K562 (cell line): Measurements from ENCODE around the gene PSD4. TPM values are rescaled to one million over a fixed set of nuclear protein-coding genes. Genes with fewer than 3 reads are reported as not detected.
"Not testable (repeated sequence)": the region's sequence is repeated elsewhere in the genome, so short reads cannot be mapped to it uniquely, and the experiment has no call there.

Source experiments
- CTBP1 ChIP-seq: fragments of 450-650 bp; IDR thresholded peaks from 2 replicates; pipeline ENCODE4 v1.6.1; 2016; ENCODE audit warnings: borderline replicate concordance
- KDM5B ChIP-seq: fragments of 200-600 bp; sonication (generic); IDR thresholded peaks from 2 replicates; pipeline ENCODE4 v1.6.1; 2012; ENCODE audit warnings: low read depth, mild to moderate bottlenecking, moderate library complexity, low read length, control low read depth, inconsistent platforms; ENCODE audit not compliant: insufficient replicate concordance
- LCOR ChIP-seq: sonication (generic); formaldehyde crosslinking; IDR thresholded peaks from 2 replicates; pipeline ENCODE4 v1.8.0; 2022; ENCODE audit warnings: mild to moderate bottlenecking, missing genetic modification reagents
- MAZ ChIP-seq, 2 experiments: fragments of 450-650 bp in 1 of 2; sonication (generic) in 1 of 2; formaldehyde crosslinking; IDR thresholded peaks in 1 of 2; conservative IDR thresholded peaks in 1 of 2; 2 replicates each; pipeline versions ENCODE4 v1.4.0 to v1.5.0; 2020; ENCODE audit warnings: mild to moderate bottlenecking in 1 of 2, missing genetic modification reagents in 1 of 2
- NCOA1 ChIP-seq: fragments of 450-650 bp; IDR thresholded peaks from 2 replicates; pipeline ENCODE4 v1.6.1; 2016; ENCODE audit warnings: low read depth
- OTX1 ChIP-seq: fragments of 450-650 bp; formaldehyde crosslinking; IDR thresholded peaks from 2 replicates; pipeline ENCODE4 v1.4.0; 2022; ENCODE audit warnings: mild to moderate bottlenecking
- PHF8 ChIP-seq: fragments of 200-600 bp; sonication (generic); IDR thresholded peaks from 2 replicates; pipeline ENCODE4 v1.6.1; 2012; ENCODE audit warnings: mixed run types, mild to moderate bottlenecking, inconsistent platforms, low read length, moderate library complexity, borderline replicate concordance
- SP1 ChIP-seq: sonication (generic); formaldehyde crosslinking; IDR thresholded peaks from 2 replicates; pipeline ENCODE4 v1.8.1; 2022; ENCODE audit warnings: mild to moderate bottlenecking, missing genetic modification reagents
- SUPT5H ChIP-seq: fragments of 450-650 bp; IDR thresholded peaks from 2 replicates; pipeline ENCODE4 v1.6.1; 2016
- polyA plus RNA-seq, 8 experiments: library from polyadenylated mRNA; depleted of rRNA in 4 of 8; stranded (reverse) in 5 of 8; unstranded in 3 of 8; fragments of >200 nt; fragmentation: Nextera tagmentation in 2 of 8; fragmentation: Illumina TruSeq in 1 of 8; extraction: Ambion mirVana in 2 of 8; extraction: Trizol in 1 of 8; gene quantifications; 2 replicates each; pipeline versions ENCODE4 v1.2.1 to v1.2.3, GENCODE V29; 2011 to 2014; ENCODE audit warnings: inconsistent platforms in 1 of 8, missing spikeins in 1 of 8
- total RNA-seq, 7 experiments: library from RNA; depleted of rRNA in 6 of 7; stranded (reverse); fragments of >200 nt in 6 of 7; fragmentation: Illumina TruSeq in 2 of 7; extraction: Trizol in 2 of 7; gene quantifications; 2 replicates each; pipeline versions ENCODE4 v1.2.1 to v1.2.3, GENCODE V29; 2011 to 2021; ENCODE audit warnings: low replicate concordance in 1 of 7
- TF ChIP-seq, protein P1 (sequence below), 2 experiments: fragments of 450-650 bp in 1 of 2; sonication (generic) in 1 of 2; formaldehyde crosslinking in 1 of 2; IDR thresholded peaks; 2 replicates each; pipeline versions ENCODE4 v1.7.1 to v1.9.0; 2016 to 2022; ENCODE audit warnings: inconsistent platforms in 1 of 2, mild to moderate bottlenecking in 1 of 2, missing genetic modification reagents in 1 of 2
- TF ChIP-seq, protein P2 (sequence below): sonication (generic); formaldehyde crosslinking; IDR thresholded peaks from 2 replicates; pipeline ENCODE4 v1.8.0; 2023; ENCODE audit warnings: mild to moderate bottlenecking, missing genetic modification reagents
- TF ChIP-seq, protein P3 (sequence below): fragments of 250-450 bp; sonication (Bioruptor Pico); IDR thresholded peaks from 2 replicates; pipeline ENCODE4 v1.9.0; 2021; ENCODE audit warnings: mild to moderate bottlenecking, inconsistent platforms

Gene PSD4
- total and polyA plus RNA-seq, 9 of the 15 experiments (the other 6 are each of a cell fraction or from before 2014, with no cell fraction given): 0.46 to 54.0 (median 20.8) TPM

DNA sequence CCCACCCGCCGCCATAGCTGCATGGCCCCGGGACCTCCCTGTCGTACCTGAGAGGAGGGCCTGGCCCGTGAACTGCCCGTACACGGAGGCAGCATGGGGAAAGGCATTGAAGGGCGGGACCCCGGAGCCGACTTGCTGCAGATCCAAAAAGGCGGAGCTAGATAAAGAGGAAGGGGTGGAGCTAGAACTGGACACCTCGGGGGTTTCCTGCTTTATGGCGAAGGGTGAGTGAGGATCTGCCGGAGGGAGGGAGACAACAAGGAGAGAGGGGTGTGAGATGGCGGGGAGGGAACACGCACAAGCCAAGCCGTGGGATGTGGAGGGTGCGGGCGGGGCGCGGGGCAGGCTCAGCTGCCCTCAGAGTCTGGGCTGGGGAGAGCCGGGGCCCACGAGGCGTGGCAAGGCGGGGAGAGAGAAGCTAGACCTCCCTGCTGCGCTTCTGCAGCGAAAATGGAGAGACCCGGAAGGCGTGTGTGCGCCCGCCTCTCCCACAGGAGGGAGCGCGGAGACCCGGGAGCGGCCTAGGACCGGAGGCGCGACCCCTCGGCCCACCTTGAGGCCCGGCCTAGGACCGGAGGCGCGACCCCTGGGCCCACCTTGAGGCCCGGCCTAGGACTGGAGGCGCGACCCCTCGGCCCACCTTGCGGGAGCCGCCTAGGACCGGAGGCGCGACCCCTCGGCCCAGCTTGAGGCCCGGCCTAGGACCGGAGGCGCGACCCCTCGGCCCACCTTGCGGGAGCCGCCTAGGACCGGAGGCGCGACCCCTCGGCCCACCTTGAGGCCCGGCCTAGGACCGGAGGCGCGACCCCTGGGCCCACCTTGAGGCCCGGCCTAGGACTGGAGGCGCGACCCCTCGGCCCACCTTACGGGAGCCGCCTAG, 61.8 kb downstream of the PSD4 start (continued):
- TF ChIP-seq, protein P1, sequence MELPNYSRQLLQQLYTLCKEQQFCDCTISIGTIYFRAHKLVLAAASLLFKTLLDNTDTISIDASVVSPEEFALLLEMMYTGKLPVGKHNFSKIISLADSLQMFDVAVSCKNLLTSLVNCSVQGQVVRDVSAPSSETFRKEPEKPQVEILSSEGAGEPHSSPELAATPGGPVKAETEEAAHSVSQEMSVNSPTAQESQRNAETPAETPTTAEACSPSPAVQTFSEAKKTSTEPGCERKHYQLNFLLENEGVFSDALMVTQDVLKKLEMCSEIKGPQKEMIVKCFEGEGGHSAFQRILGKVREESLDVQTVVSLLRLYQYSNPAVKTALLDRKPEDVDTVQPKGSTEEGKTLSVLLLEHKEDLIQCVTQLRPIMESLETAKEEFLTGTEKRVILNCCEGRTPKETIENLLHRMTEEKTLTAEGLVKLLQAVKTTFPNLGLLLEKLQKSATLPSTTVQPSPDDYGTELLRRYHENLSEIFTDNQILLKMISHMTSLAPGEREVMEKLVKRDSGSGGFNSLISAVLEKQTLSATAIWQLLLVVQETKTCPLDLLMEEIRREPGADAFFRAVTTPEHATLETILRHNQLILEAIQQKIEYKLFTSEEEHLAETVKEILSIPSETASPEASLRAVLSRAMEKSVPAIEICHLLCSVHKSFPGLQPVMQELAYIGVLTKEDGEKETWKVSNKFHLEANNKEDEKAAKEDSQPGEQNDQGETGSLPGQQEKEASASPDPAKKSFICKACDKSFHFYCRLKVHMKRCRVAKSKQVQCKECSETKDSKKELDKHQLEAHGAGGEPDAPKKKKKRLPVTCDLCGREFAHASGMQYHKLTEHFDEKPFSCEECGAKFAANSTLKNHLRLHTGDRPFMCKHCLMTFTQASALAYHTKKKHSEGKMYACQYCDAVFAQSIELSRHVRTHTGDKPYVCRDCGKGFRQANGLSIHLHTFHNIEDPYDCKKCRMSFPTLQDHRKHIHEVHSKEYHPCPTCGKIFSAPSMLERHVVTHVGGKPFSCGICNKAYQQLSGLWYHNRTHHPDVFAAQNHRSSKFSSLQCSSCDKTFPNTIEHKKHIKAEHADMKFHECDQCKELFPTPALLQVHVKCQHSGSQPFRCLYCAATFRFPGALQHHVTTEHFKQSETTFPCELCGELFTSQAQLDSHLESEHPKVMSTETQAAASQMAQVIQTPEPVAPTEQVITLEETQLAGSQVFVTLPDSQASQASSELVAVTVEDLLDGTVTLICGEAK (IDR thresholded peaks at IDR 0.05): peak; percentile 54; the same call in 1 of the 2 replicates
- TF ChIP-seq, protein P1 (CRISPR knock-in tag; IDR thresholded peaks at IDR 0.05): not testable (repeated sequence)
- TF ChIP-seq MAZ (CRISPR knock-in tag; conservative IDR thresholded peaks at IDR 0.05 in 1 of 2, IDR thresholded peaks at IDR 0.05 in 1 of 2) (peak in 1 of 2 experiments; percentile 83; a peak in 3 of 4 replicates), KDM5B (peak; percentile 80), SUPT5H (peak; percentile 95), OTX1 (CRISPR knock-in tag) (peak; percentile 84; the same call in 1 of the 2 replicates), SP1 (CRISPR knock-in tag) (peak; percentile 75), CTBP1 (peak; percentile 34; the same call in 1 of the 2 replicates), PHF8 (peak; percentile 93), NCOA1 (0 out of 2 replicates have a peak, but pooled peaks have one; percentile 26), LCOR (CRISPR knock-in tag) (peak; percentile 21; the same call in 1 of the 2 replicates)
- TF ChIP-seq, protein P2, sequence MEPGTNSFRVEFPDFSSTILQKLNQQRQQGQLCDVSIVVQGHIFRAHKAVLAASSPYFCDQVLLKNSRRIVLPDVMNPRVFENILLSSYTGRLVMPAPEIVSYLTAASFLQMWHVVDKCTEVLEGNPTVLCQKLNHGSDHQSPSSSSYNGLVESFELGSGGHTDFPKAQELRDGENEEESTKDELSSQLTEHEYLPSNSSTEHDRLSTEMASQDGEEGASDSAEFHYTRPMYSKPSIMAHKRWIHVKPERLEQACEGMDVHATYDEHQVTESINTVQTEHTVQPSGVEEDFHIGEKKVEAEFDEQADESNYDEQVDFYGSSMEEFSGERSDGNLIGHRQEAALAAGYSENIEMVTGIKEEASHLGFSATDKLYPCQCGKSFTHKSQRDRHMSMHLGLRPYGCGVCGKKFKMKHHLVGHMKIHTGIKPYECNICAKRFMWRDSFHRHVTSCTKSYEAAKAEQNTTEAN (CRISPR knock-in tag): 0 out of 2 replicates have a peak, but pooled peaks have one; percentile 30
- TF ChIP-seq, protein P3, sequence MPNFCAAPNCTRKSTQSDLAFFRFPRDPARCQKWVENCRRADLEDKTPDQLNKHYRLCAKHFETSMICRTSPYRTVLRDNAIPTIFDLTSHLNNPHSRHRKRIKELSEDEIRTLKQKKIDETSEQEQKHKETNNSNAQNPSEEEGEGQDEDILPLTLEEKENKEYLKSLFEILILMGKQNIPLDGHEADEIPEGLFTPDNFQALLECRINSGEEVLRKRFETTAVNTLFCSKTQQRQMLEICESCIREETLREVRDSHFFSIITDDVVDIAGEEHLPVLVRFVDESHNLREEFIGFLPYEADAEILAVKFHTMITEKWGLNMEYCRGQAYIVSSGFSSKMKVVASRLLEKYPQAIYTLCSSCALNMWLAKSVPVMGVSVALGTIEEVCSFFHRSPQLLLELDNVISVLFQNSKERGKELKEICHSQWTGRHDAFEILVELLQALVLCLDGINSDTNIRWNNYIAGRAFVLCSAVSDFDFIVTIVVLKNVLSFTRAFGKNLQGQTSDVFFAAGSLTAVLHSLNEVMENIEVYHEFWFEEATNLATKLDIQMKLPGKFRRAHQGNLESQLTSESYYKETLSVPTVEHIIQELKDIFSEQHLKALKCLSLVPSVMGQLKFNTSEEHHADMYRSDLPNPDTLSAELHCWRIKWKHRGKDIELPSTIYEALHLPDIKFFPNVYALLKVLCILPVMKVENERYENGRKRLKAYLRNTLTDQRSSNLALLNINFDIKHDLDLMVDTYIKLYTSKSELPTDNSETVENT: peak; percentile 52
